Fibroblast of villous mesenchyme (primary cell): Measurements from ENCODE around the gene LILRA5. TPM values are rescaled to one million over a fixed set of nuclear protein-coding genes. Genes with fewer than 3 reads are reported as not detected.

ENCODE experiments used
- DNase-seq: peaks from one replicate; pipeline ENCODE4 v3.0.0-alpha.2; 2010; ENCODE audit warnings: low read depth
- H3K4me3 ChIP-seq: 2 replicates; pipeline ENCODE4 v1.5.1; 2011; ENCODE audit warnings: low read depth, mild to moderate bottlenecking, low read length
- CTCF ChIP-seq: IDR thresholded peaks from 2 replicates; pipeline ENCODE4 v1.5.1; 2012; ENCODE audit warnings: low read depth, mild to moderate bottlenecking, low read length; ENCODE audit not compliant: insufficient read depth
- total RNA-seq: library from RNA; depleted of rRNA; stranded (reverse); fragments of >200 nt; gene quantifications from 2 replicates; pipeline ENCODE4 v1.2.3, GENCODE V29; 2012

LILRA5 gene
- total RNA-seq, 1 donor = not detected

GRCh38 chr19:54312011-54312410, 955 bp downstream of the LILRA5 start:
- H3K4me3 ChIP-seq = no peak overlapping the region
- TF ChIP-seq CTCF = no peak
- no peak for DNase-seq

GRCh38 chr19:54311486-54311885, 1.5 kb downstream of the LILRA5 start:
- no peak overlapping the region for H3K4me3 ChIP-seq
- no peak for DNase-seq
- no peak for TF ChIP-seq CTCF

GRCh38 chr19:54310543-54310942, 2.4 kb downstream of the LILRA5 start:
- no peak overlapping the region for H3K4me3 ChIP-seq
- TF ChIP-seq CTCF = no peak
- no peak for DNase-seq

- TF ChIP-seq CTCF = no peak
- no peak overlapping the region for H3K4me3 ChIP-seq
- DNase-seq = no peak
These were observed 3.2 kb downstream of the LILRA5 start for GRCh38 chr19:54309811-54310210.

- no peak for TF ChIP-seq CTCF
- no peak for DNase-seq
- no peak overlapping the region for H3K4me3 ChIP-seq
These were observed 5.5 kb downstream of the LILRA5 start for GRCh38 chr19:54307389-54308020.

GRCh38 chr19:54305141-54305540, 7.8 kb downstream of the LILRA5 start:
- TF ChIP-seq CTCF = no peak
- H3K4me3 ChIP-seq = no peak overlapping the region
- DNase-seq = no peak

GRCh38 chr19:54302257-54302656, 10.7 kb downstream of the LILRA5 start:
- no peak overlapping the region for H3K4me3 ChIP-seq
- DNase-seq = no peak
- no peak for TF ChIP-seq CTCF
